ENCODE measurements around the gene GPR160. TPM values are rescaled to one million over a fixed set of nuclear protein-coding genes. Genes with fewer than 3 reads are reported as not detected.

Gene GPR160
- total and polyA plus RNA-seq, 9 donors = 0.35 to 6.1 (median 0.97) TPM

- Histone ChIP-seq H3K4me1 (ENCODE audit: insufficient read depth) (no peaks in the 10 kb centered on the region), H3K9me3 (no peaks in the 10 kb centered on the region), H3K27ac (no peak overlapping the region), H3K27me3 (no peaks in the 10 kb centered on the region), H3K4me3 (no peak overlapping the region), H3K36me3 (no peaks in the 10 kb centered on the region)
- DNase-seq = no peak
- TF ChIP-seq CTCF (IDR thresholded peaks at IDR 0.05) (no peak), POLR2A (IDR thresholded peaks at IDR 0.05) (no peak), EP300 (IDR thresholded peaks at IDR 0.05) (no peak)
- intact Hi-C loops (cut with DNase I) = no loop called here
- 88 to 93% (median 93%) methylated on average over 5 of the region's 5 CpGs for WGBS, 3 donors
Observed at GRCh38 chr3:170055209-170055608, 17.4 kb downstream of the GPR160 start.

GRCh38 chr3:170056710-170057454, 19.1 kb downstream of the GPR160 start:
- H3K9me3 ChIP-seq = no peaks in the 10 kb centered on the region
- no peaks in the 10 kb centered on the region for H3K27me3 ChIP-seq
- no peak for DNase-seq
- no peak overlapping the region for H3K4me3 ChIP-seq
- H3K36me3 ChIP-seq = no peaks in the 10 kb centered on the region
- intact Hi-C loops (cut with DNase I) = no loop called here
- no peak overlapping the region for H3K27ac ChIP-seq
- WGBS, 3 donors = 87 to 93% (median 89%) methylated on average over 3 of the region's 3 CpGs
- no peaks in the 10 kb centered on the region for H3K4me1 ChIP-seq (ENCODE audit: insufficient read depth)
- no peak for TF ChIP-seq CTCF (IDR thresholded peaks at IDR 0.05)
- no peak for TF ChIP-seq POLR2A (IDR thresholded peaks at IDR 0.05)
- no peak for TF ChIP-seq EP300 (IDR thresholded peaks at IDR 0.05)

GRCh38 chr3:170057550-170057949, 19.8 kb downstream of the GPR160 start:
- no peak for DNase-seq
- no peaks in the 10 kb centered on the region for H3K27me3 ChIP-seq
- H3K4me1 ChIP-seq (ENCODE audit: insufficient read depth) = no peaks in the 10 kb centered on the region
- no peak overlapping the region for H3K27ac ChIP-seq
- WGBS, 3 donors = 11 to 41% (median 12%) methylated on average over 3 of the region's 3 CpGs
- no peak overlapping the region for H3K4me3 ChIP-seq
- TF ChIP-seq CTCF (IDR thresholded peaks at IDR 0.05) = no peak
- TF ChIP-seq POLR2A (IDR thresholded peaks at IDR 0.05) = no peak
- TF ChIP-seq EP300 (IDR thresholded peaks at IDR 0.05) = no peak
- intact Hi-C loops (cut with DNase I) = no loop called here
- no peaks in the 10 kb centered on the region for H3K9me3 ChIP-seq
- no peaks in the 10 kb centered on the region for H3K36me3 ChIP-seq

- 59 to 77% (median 67%) methylated on average over 6 of the region's 6 CpGs for WGBS, 3 donors
- intact Hi-C loops (cut with DNase I) = no loop called here
- H3K4me1 ChIP-seq (ENCODE audit: insufficient read depth) = no peaks in the 10 kb centered on the region
Observed at GRCh38 chr3:170058127-170058526, 20.3 kb downstream of the GPR160 start.

More at GRCh38 chr3:170058127-170058526, 20.3 kb downstream of the GPR160 start:
- Histone ChIP-seq H3K27ac (no peak overlapping the region), H3K27me3 (no peaks in the 10 kb centered on the region), H3K4me3 (no peak overlapping the region), H3K9me3 (no peaks in the 10 kb centered on the region), H3K36me3 (no peaks in the 10 kb centered on the region)
- no peak for DNase-seq
- TF ChIP-seq CTCF (IDR thresholded peaks at IDR 0.05) = no peak
- no peak for TF ChIP-seq EP300 (IDR thresholded peaks at IDR 0.05)
- TF ChIP-seq POLR2A (IDR thresholded peaks at IDR 0.05) = no peak
